Heart right ventricle (tissue), 16 donors: Measurements from ENCODE around the gene CERK. TPM values are rescaled to one million over a fixed set of nuclear protein-coding genes. Genes with fewer than 3 reads are reported as not detected.

Experiments
- ATAC-seq, 8 donors: fragments of 200-7000 bp; cut with Tn5 transposase; one replicate each; pipeline ENCODE4 v1.9.1; 2020; ENCODE audit warnings: mild to moderate bottlenecking in 8 of 8, moderate library complexity in 8 of 8, moderate number of reproducible peaks in 1 of 8
- DNase-seq, 2 donors: peaks; one replicate each; pipeline ENCODE4 v3.0.0-alpha.2; 2020
- H3K27ac ChIP-seq, 10 donors: fragments of 200-600 bp; sonication (generic) in 2 of 10; one replicate each; pipeline versions ENCODE4 v1.5.0 to v1.8.0; 2020 to 2022; ENCODE audit warnings: mild to moderate bottlenecking in 3 of 10
- H3K27me3 ChIP-seq, 7 donors: fragments of 200-600 bp; one replicate each; pipeline ENCODE4 v1.8.0; 2021 to 2022; ENCODE audit warnings: mild to moderate bottlenecking in 2 of 7
- H3K36me3 ChIP-seq, 9 donors: fragments of 200-600 bp; sonication (generic) in 1 of 9; one replicate each; pipeline versions ENCODE4 v1.5.0 to v1.8.0; 2020 to 2022; ENCODE audit warnings: mild to moderate bottlenecking in 2 of 9
- H3K4me1 ChIP-seq, 9 donors: fragments of 200-600 bp; sonication (generic) in 1 of 9; one replicate each; pipeline versions ENCODE4 v1.5.0 to v1.8.0; 2020 to 2022; ENCODE audit warnings: mild to moderate bottlenecking in 4 of 9
- H3K4me3 ChIP-seq, 10 donors: fragments of 200-600 bp; sonication (generic) in 2 of 10; one replicate each; pipeline versions ENCODE4 v1.5.0 to v1.8.0; 2020 to 2022; ENCODE audit warnings: mild to moderate bottlenecking in 7 of 10, moderate library complexity in 2 of 10
- H3K9me3 ChIP-seq, 11 donors: fragments of 200-600 bp in 10 of 11; sonication (generic) in 2 of 11; one replicate each; pipeline versions ENCODE4 v1.5.0 to v1.8.0; 2013 to 2022; ENCODE audit warnings: mild to moderate bottlenecking in 2 of 11, control low read depth in 1 of 11, moderate library complexity in 1 of 11
- CTCF ChIP-seq, 9 donors: fragments of 200-600 bp; sonication (generic) in 2 of 9; IDR thresholded peaks; one replicate each; pipeline versions ENCODE4 v1.5.0 to v1.8.0; 2021 to 2022; ENCODE audit warnings: antibody characterized with exemption in 9 of 9, mild to moderate bottlenecking in 5 of 9, moderate library complexity in 1 of 9
- WGBS, 2 donors: extraction: QIAGEN DNeasy Blood & Tissue Kit; methylation state at CpG; one replicate each; pipeline ENCODE4 v1.1.7; 2013; ENCODE audit warnings: inconsistent platforms in 1 of 2; 5-methylcytosine and 5-hydroxymethylcytosine counted together
- intact Hi-C, 10 donors: fragments of 100-400 bp; cut with DNase I; formaldehyde crosslinking; loops; one replicate each; pipeline versions ENCODE4 v1.11.1 to v1.14.2; 2022
- polyA plus RNA-seq, 2 donors: library from polyadenylated mRNA; stranded (reverse); fragments of 200-250 nt; gene quantifications; one replicate each; pipeline ENCODE4 v1.2.3, GENCODE V29; 2013
- total RNA-seq, 10 donors: library from RNA; stranded (reverse); fragmentation: NEBNext Ultra II Directional in 3 of 10; extraction: Animal tissue kit (Norgen Biotek cat#: 25700) in 3 of 10; gene quantifications; one replicate each; pipeline versions ENCODE4 v1.2.1 to v1.2.4, GENCODE V29; 2021 to 2023
- donor health status: Arrhythmogenic right ventricular cardiomyopathy.
- donor health status: ischemic (EF 13 %, LVEDD 7.1; RV severe dilation, severe dysfunction).
- donor health status: healthy with polysubstance abuse.
- donor health status: DM: no; HTN: yes; CAD: no.
- donor health status: DM: no; HTN: no; CAD: no.
- donor health status: ischemic (EF 25% LVEDD 6.9; RV normal size, moderate dysfunction).
- donor health status: ischemic (EF 25% LVEDD 5.7; RV mildly dilated, moderate dysfunction).
- donor health status: healthy.
- donor health status: DM: yes; HTN: yes; CAD: no.
- donor health status: Ischemic cardiomyopathy.
- donor health status: ischemic (EF 35%, LVEDD 5.7; RV mildly dilated, moderate dysfunction).
- donor health status: nonischemic (EF 11% LVEDD 7.7; RV severe dilation, severe dysfunction).
- donor health status: DM: yes; HTN: yes; CAD: no.
- donor health status: PGD.
- donor health status: ischemic (EF 29% LVEDD 5.4; RV normal size, mild dysfunction).
- donor health status: nonischemic (EF 23%, LVEDD 6.1; RV moderate dilation, normal function).

The CERK gene
- total and polyA plus RNA-seq, 12 donors = 21.5 to 97.0 (median 66.2) TPM

DNA sequence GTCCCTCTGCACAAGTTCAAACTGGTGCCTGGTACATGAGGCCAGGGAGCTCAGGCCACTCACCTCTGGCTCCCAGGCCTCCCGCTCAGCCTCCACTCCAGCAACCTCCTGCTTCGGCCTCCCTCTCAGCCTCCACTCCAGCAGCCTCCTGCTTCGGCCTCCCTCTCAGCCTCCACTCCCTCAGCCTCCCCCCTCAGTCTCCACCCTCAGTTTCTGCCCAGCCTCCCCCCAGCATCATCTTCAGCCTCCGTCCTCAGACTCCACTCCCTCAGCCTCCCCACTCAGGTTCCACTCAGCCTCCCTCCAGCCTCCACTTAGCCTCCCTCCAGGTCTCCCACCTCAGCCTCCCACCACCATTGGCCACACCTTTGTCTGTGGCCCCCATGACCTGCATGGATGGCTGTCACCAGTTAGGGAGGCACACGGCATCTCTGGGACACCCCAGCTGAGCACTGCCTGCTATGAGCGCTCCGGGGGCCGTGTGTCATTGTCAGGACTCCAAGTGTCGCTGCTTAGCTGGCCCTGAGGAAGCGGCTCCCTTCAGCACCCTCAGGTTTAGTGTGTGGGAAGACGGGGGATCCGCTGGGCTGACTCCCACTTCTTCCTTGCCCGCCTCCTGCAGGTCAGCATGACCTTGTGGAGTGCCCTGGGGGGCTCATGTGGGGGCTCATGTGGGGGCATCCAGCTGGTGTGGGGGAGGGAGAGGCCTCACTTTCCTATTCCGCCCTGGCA lies 78.8 kb downstream of the CERK start:
- Histone ChIP-seq H3K4me3 (no peak overlapping the region), H3K4me1 (peaks cover 12 to 53% (median 27%) of the 10 kb centered on the region in 9 donors), H3K9me3 (no peaks in the 10 kb centered on the region), H3K27me3 (no peaks in the 10 kb centered on the region), H3K27ac (peak overlapping the region in 1 of 10 donors; percentile 76), H3K36me3 (peaks cover 0 to 49% (median 0%) of the 10 kb centered on the region in 9 donors)
- no peak for DNase-seq
- no peak for ATAC-seq
- WGBS, 2 donors = 94 to 95% methylated on average over 14 of the region's 14 CpGs
- TF ChIP-seq CTCF (IDR thresholded peaks at IDR 0.05) = no peak
- intact Hi-C loops = loop anchor here in 1 of 10 donors (10.0 kb wide), 1 partner anchor 84 kb away; no protein-coding TSS in a partner anchor

DNA sequence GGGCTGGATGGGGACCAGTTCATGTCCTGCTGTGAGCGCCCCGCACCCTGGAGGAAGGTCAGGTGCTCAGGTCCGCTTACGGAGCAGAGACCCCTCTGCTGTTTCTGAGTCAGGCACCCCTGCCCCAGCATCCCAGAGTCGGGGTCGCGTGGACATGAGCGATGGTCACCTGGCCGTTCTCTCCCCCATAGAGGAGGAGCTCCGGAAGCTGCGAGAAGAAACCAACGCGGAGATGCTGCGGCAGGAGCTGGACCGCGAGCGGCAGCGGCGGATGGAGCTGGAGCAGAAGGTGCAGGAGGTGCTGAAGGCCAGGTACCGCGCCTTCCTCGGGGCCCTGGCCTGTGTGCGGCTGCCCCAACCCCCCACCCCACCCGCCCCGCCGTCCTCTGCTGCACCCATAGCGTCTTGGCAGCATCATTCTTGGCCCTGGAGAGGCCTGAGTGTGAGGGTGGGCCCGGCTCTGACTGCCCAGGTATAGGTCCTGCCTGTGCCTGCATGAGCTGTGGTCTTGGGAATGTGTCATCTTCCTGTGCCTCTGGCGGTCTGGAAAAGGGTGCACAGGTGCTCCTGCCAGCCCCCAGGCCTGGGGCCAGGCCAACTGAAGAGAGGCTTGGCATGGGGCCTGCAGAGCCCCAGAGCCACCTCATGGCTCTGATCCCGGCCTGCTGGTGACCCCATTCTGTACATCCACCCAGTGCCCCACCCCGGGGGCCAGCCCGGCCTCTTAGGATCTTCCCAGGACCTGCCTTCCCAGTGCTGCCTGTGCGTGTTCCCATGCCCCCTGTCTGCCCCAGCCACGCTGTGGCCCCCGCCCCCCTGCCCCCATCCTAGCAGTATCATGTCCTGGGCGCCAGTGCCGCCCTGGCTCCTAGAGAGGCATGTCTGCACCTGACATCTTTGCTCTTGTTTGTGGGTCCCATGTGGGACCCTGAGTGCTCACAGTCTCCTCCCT lies 79.8 kb downstream of the CERK start:
- no peak overlapping the region for H3K27ac ChIP-seq
- no peak overlapping the region for H3K4me3 ChIP-seq
- no peaks in the 10 kb centered on the region for H3K27me3 ChIP-seq
- ATAC-seq = peak in 1 of 8 donors; percentile 3
- DNase-seq = no peak
- H3K9me3 ChIP-seq = no peaks in the 10 kb centered on the region
- 78 to 85% methylated on average over 37 of the region's 37 CpGs for WGBS, 2 donors
- no peak for TF ChIP-seq CTCF (IDR thresholded peaks at IDR 0.05)
- H3K4me1 ChIP-seq = peaks cover 17 to 62% (median 37%) of the 10 kb centered on the region in 9 donors
- intact Hi-C loops = loop anchor here in 1 of 10 donors (10.0 kb wide), 1 partner anchor 83 kb away; no protein-coding TSS in a partner anchor
- H3K36me3 ChIP-seq = peaks cover 0 to 40% (median 0%) of the 10 kb centered on the region in 9 donors

- TF ChIP-seq CTCF (IDR thresholded peaks at IDR 0.05) = no peak
- DNase-seq (no peak), ATAC-seq (no peak)
- no peak overlapping the region for H3K4me3 ChIP-seq
- intact Hi-C loops = loop anchor here in 1 of 10 donors (10.0 kb wide), 1 partner anchor 83 kb away; no protein-coding TSS in a partner anchor
- 96 to 97% methylated on average over 10 of the region's 10 CpGs for WGBS, 2 donors
- no peaks in the 10 kb centered on the region for H3K9me3 ChIP-seq
- peaks cover 0 to 33% (median 0%) of the 10 kb centered on the region in 9 donors for H3K36me3 ChIP-seq
- H3K4me1 ChIP-seq = peaks cover 20 to 69% (median 43%) of the 10 kb centered on the region in 9 donors
- H3K27ac ChIP-seq = no peak overlapping the region
- no peaks in the 10 kb centered on the region for H3K27me3 ChIP-seq
Measured at GRCh38 chr22:46657655-46657953, 80.4 kb downstream of the CERK start.
